PC-9 (cell line): ENCODE data around the gene INAFM2. TPM values are rescaled to one million over a fixed set of nuclear protein-coding genes. Genes with fewer than 3 reads are reported as not detected.
A peak's percentile ranks its signal among the peaks of the same experiment; 100 is the strongest.

Experiments
- BruUV-seq: library from RNA; stranded (reverse); fragments of 400-500 nt; replicated peaks from 2 replicates; lab custom pipeline; 2021; lab: Mats Ljungman, UMichigan
- CTCF ChIA-PET: fragments of 300-600 bp; sonication (Branson Sonifier 250); formaldehyde crosslinking; loops from one replicate; lab custom pipeline; 2022; ENCODE audit warnings: antibody characterized with exemption; lab: Charles Lee
- POLR2A ChIA-PET: fragments of 300-600 bp; sonication (Branson Sonifier 250); formaldehyde crosslinking; loops from one replicate; lab custom pipeline; 2022; ENCODE audit warnings: antibody characterized with exemption; ENCODE audit not compliant: unreplicated experiment; lab: Charles Lee
- DNase-seq, 2 experiments: peaks; one replicate each; pipeline versions ENCODE4 v3.0.0 to v3.0.0-alpha.2; 2015 to 2022; ENCODE audit warnings: mixed read lengths in 1 of 2
- H2AFZ ChIP-seq: fragments of 200-600 bp; sonication (generic); 2 replicates; pipeline ENCODE4 v1.8.1; 2017; ENCODE audit warnings: antibody characterized with exemption
- H3F3A ChIP-seq: fragments of 200-600 bp; sonication (generic); 2 replicates; pipeline ENCODE4 v1.8.1; 2017; ENCODE audit warnings: antibody characterized with exemption, mild to moderate bottlenecking, low read depth; ENCODE audit not compliant: insufficient read depth
- H3K27ac ChIP-seq: fragments of 200-600 bp; sonication (generic); 2 replicates; pipeline ENCODE4 v1.6.1; 2016; ENCODE audit warnings: mixed run types
- H3K27me3 ChIP-seq: fragments of 200-600 bp; sonication (generic); 2 replicates; pipeline ENCODE4 v1.6.1; 2016; ENCODE audit warnings: low read depth, mixed run types; ENCODE audit not compliant: insufficient read depth
- H3K36me3 ChIP-seq: fragments of 200-600 bp; sonication (generic); 2 replicates; pipeline ENCODE4 v1.6.1; 2016; ENCODE audit warnings: low read depth, mixed run types
- H3K4me1 ChIP-seq: fragments of 200-600 bp; sonication (generic); replicated peaks from 2 replicates; pipeline ENCODE4 v1.6.1; 2016; ENCODE audit warnings: mixed run types; ENCODE audit not compliant: insufficient read depth
- H3K4me2 ChIP-seq: fragments of 200-600 bp; sonication (generic); 2 replicates; pipeline ENCODE4 v1.6.1; 2017; ENCODE audit warnings: mixed run types
- H3K4me3 ChIP-seq: fragments of 200-600 bp; sonication (generic); 2 replicates; pipeline ENCODE4 v1.6.1; 2016; ENCODE audit warnings: mixed run types
- H3K79me2 ChIP-seq: fragments of 200-600 bp; sonication (generic); 2 replicates; pipeline ENCODE4 v1.6.1; 2017; ENCODE audit warnings: low read depth, mixed run types
- H3K9me2 ChIP-seq: fragments of 200-600 bp; sonication (generic); 2 replicates; pipeline ENCODE4 v1.8.1; 2017; ENCODE audit warnings: mild to moderate bottlenecking; ENCODE audit not compliant: insufficient read depth
- H3K9me3 ChIP-seq: fragments of 200-600 bp; sonication (generic); 2 replicates; pipeline ENCODE4 v1.8.1; 2016; ENCODE audit warnings: low read depth; ENCODE audit not compliant: insufficient read depth
- H4K20me1 ChIP-seq: fragments of 200-600 bp; sonication (generic); 2 replicates; pipeline ENCODE4 v1.8.1; 2017; ENCODE audit not compliant: insufficient read depth
- EZH2 ChIP-seq: fragments of 200-600 bp; sonication (generic); IDR thresholded peaks from 2 replicates; pipeline ENCODE4 v1.8.0; 2017; ENCODE audit warnings: antibody characterized with exemption, low read depth
- intact Hi-C: fragments of 100-400 bp; cut with micrococcal nuclease; formaldehyde crosslinking; loops from one replicate; pipeline ENCODE4 v1.10.0; 2022; ENCODE audit not compliant: unreplicated experiment
- total RNA-seq: library from RNA; stranded (reverse); gene quantifications from 2 replicates; pipeline ENCODE4 v1.2.3, GENCODE V29; 2021
- TF ChIP-seq, protein P1 (sequence below): fragments of 200-600 bp; sonication (generic); conservative IDR thresholded peaks from 2 replicates; pipeline ENCODE4 v1.6.1; 2017; ENCODE audit warnings: mixed run types, antibody characterized with exemption, mild to moderate bottlenecking, moderate library complexity

The INAFM2 gene
- total RNA-seq, 1 experiment from 2014 or later = 2.4 TPM

- BruUV-seq = no TSS peak
- intact Hi-C loops = no loop called here
- TF ChIP-seq, protein P1, sequence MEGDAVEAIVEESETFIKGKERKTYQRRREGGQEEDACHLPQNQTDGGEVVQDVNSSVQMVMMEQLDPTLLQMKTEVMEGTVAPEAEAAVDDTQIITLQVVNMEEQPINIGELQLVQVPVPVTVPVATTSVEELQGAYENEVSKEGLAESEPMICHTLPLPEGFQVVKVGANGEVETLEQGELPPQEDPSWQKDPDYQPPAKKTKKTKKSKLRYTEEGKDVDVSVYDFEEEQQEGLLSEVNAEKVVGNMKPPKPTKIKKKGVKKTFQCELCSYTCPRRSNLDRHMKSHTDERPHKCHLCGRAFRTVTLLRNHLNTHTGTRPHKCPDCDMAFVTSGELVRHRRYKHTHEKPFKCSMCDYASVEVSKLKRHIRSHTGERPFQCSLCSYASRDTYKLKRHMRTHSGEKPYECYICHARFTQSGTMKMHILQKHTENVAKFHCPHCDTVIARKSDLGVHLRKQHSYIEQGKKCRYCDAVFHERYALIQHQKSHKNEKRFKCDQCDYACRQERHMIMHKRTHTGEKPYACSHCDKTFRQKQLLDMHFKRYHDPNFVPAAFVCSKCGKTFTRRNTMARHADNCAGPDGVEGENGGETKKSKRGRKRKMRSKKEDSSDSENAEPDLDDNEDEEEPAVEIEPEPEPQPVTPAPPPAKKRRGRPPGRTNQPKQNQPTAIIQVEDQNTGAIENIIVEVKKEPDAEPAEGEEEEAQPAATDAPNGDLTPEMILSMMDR = no peak
- TF ChIP-seq EZH2 = no peak
Observed at GRCh38 chr15:40355976-40356585, 32.6 kb downstream of the INAFM2 start.

DNA sequence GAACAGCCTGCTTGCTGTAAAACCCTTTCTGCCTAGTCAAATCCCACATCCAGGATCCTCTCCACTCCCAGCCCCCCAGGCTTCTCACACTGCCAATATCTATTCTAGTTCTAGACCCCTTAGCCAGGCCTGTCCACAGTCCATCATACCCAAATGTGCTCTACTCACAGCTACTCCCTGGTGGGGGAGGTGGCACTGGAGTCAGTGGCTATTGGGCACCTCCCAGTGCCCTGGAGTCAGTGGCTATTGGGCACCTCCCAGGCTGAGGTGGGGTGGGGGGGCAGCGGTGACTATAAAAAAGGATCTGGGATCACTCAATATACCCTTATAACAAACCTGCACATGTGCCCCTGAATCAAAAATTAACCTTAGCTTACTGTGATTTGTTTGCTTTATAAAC, 33.8 kb downstream of the INAFM2 start:
- DNase-seq = no peak
- H3K9me3 ChIP-seq = no peaks in the 10 kb centered on the region
- no peak overlapping the region for H2AFZ ChIP-seq
- peaks cover 5% of the 10 kb centered on the region; the same call in 1 of the 2 replicates for H3K4me1 ChIP-seq
- no peak for TF ChIP-seq EZH2
- TF ChIP-seq, protein P1 = no peak
- no peaks in the 10 kb centered on the region for H3K9me2 ChIP-seq
- H3K27me3 ChIP-seq = no peaks in the 10 kb centered on the region
- H3K36me3 ChIP-seq = no peaks in the 10 kb centered on the region
- ChIA-PET POLR2A (no interaction called here), CTCF (interaction anchor here (1.6 kb wide), 1 partner anchor 13 kb away, joined by 17 read pairs; no protein-coding TSS in a partner anchor)
- H3K4me3 ChIP-seq = no peak overlapping the region; the same call in 1 of the 2 replicates
- no peaks in the 10 kb centered on the region for H3F3A ChIP-seq
- peak overlapping the region; percentile 87 for H3K4me2 ChIP-seq
- H3K79me2 ChIP-seq = no peaks in the 10 kb centered on the region
- intact Hi-C loops = no loop called here
- no peaks in the 10 kb centered on the region for H4K20me1 ChIP-seq
- no TSS peak for BruUV-seq
- H3K27ac ChIP-seq = no peak overlapping the region

More at GRCh38 chr15:40355976-40356585, 32.6 kb downstream of the INAFM2 start:
- no peaks in the 10 kb centered on the region for H4K20me1 ChIP-seq
- POLR2A ChIA-PET = interaction anchor here (0.6 kb wide), 1 partner anchor 26 kb away, joined by 4 read pairs; no protein-coding TSS in a partner anchor
- H3K4me2 ChIP-seq = no peak overlapping the region
- no peaks in the 10 kb centered on the region for H3F3A ChIP-seq
- peaks cover 5% of the 10 kb centered on the region; the same call in 1 of the 2 replicates for H3K4me1 ChIP-seq
- H3K9me3 ChIP-seq = no peaks in the 10 kb centered on the region
- H3K79me2 ChIP-seq = no peaks in the 10 kb centered on the region
- CTCF ChIA-PET = interaction anchor here (0.7 kb wide), 1 partner anchor 15 kb away, joined by 5 read pairs; no protein-coding TSS in a partner anchor
- no peaks in the 10 kb centered on the region for H3K36me3 ChIP-seq
- H3K27ac ChIP-seq = no peak overlapping the region
- no peak for DNase-seq
- H2AFZ ChIP-seq = no peak overlapping the region
- H3K4me3 ChIP-seq = no peak overlapping the region
- no peaks in the 10 kb centered on the region for H3K9me2 ChIP-seq
- H3K27me3 ChIP-seq = no peaks in the 10 kb centered on the region

GRCh38 chr15:40357723-40358470, 34.4 kb downstream of the INAFM2 start, which contains the start of gene DISP2:
Gene DISP2 (plus strand): TSS chr15:40358219. CDS start chr15:40358322, 103 bp downstream.
- TF ChIP-seq EZH2 = no peak
- TF ChIP-seq, protein P1 = no peak
- H3K27ac ChIP-seq = no peak within 1 kb of the TSS
- POLR2A ChIA-PET = no interaction called here
- CTCF ChIA-PET = interaction anchor here (1.6 kb wide), 1 partner anchor 14 kb away, joined by 17 read pairs; no protein-coding TSS in a partner anchor
- H3K4me3 ChIP-seq = peak within 1 kb of the TSS; percentile 57
- no TSS peak for BruUV-seq
- no peaks in the 10 kb centered on the region for H3K79me2 ChIP-seq
- no peaks in the 10 kb centered on the region for H3K27me3 ChIP-seq
- peak within 1 kb of the TSS; percentile 82 for H2AFZ ChIP-seq
- H3K9me3 ChIP-seq = no peaks in the 10 kb centered on the region
- peak; percentile 42 to 92 for DNase-seq
- peak within 1 kb of the TSS; percentile 87 for H3K4me2 ChIP-seq
- intact Hi-C loops = no loop called here
- peaks cover 5% of the 10 kb centered on the region; the same call in 1 of the 2 replicates for H3K4me1 ChIP-seq
- H3K36me3 ChIP-seq = no peaks in the 10 kb centered on the region
- no peaks in the 10 kb centered on the region for H4K20me1 ChIP-seq
- H3F3A ChIP-seq = no peaks in the 10 kb centered on the region
- no peaks in the 10 kb centered on the region for H3K9me2 ChIP-seq
